ENCODE results near the gene ARID1B.

The ARID1B gene

GRCh38 chr6:156794546-156795354, 17.6 kb downstream of the ARID1B start:
- TF ChIP-seq CTCF (conservative IDR thresholded peaks at IDR 0.05) (no peak), ZFX (IDR thresholded peaks at IDR 0.05) (no peak)

GRCh38 chr6:156795825-156796224, 18.6 kb downstream of the ARID1B start:
- TF ChIP-seq ZFX (IDR thresholded peaks at IDR 0.05) (no peak), CTCF (conservative IDR thresholded peaks at IDR 0.05) (no peak)
- H3K27ac ChIP-seq: no peak overlapping the region

More at GRCh38 chr6:156794546-156795354, 17.6 kb downstream of the ARID1B start:
- no peak overlapping the region for H3K27ac ChIP-seq

GRCh38 chr6:156796627-156797026, 19.4 kb downstream of the ARID1B start:
- H3K27ac ChIP-seq: no peak overlapping the region
- no peak for TF ChIP-seq ZFX (IDR thresholded peaks at IDR 0.05)
- no peak for TF ChIP-seq CTCF (conservative IDR thresholded peaks at IDR 0.05)

- no peak overlapping the region for H3K27ac ChIP-seq
- TF ChIP-seq CTCF (conservative IDR thresholded peaks at IDR 0.05) (no peak), ZFX (IDR thresholded peaks at IDR 0.05) (no peak)
Measured at GRCh38 chr6:156797901-156798735, 20.9 kb downstream of the ARID1B start.

GRCh38 chr6:156801712-156802111, 24.5 kb downstream of the ARID1B start:
- TF ChIP-seq CTCF (conservative IDR thresholded peaks at IDR 0.05): no peak
- no peak for TF ChIP-seq ZFX (IDR thresholded peaks at IDR 0.05)
- H3K27ac ChIP-seq: no peak overlapping the region

GRCh38 chr6:156803353-156803752, 26.2 kb downstream of the ARID1B start:
- H3K27ac ChIP-seq: no peak overlapping the region
- TF ChIP-seq ZFX (IDR thresholded peaks at IDR 0.05) (no peak), CTCF (conservative IDR thresholded peaks at IDR 0.05) (no peak)

GRCh38 chr6:156804402-156804801, 27.2 kb downstream of the ARID1B start:
- TF ChIP-seq CTCF (conservative IDR thresholded peaks at IDR 0.05): no peak
- no peak for TF ChIP-seq ZFX (IDR thresholded peaks at IDR 0.05)
- no peak overlapping the region for H3K27ac ChIP-seq
